HG02943 (cell line): ENCODE data around the gene RSPH9.

Experiments
- ATAC-seq: cut with Tn5 transposase; IDR thresholded peaks from one replicate; pipeline ENCODE4 v1.9.1; 2021; ENCODE audit warnings: mild to moderate bottlenecking, low read depth, moderate library complexity; ENCODE audit not compliant: unreplicated experiment

Gene RSPH9

GRCh38 chr6:43667245-43668150 lies 22.7 kb downstream of the RSPH9 start:
- no peak for ATAC-seq

- no peak for ATAC-seq
Measured at GRCh38 chr6:43668151-43669028, 23.6 kb downstream of the RSPH9 start.

- no peak for ATAC-seq
Measured at GRCh38 chr6:43669050-43669921, 24.4 kb downstream of the RSPH9 start.

- ATAC-seq, result no peak
Measured at GRCh38 chr6:43669922-43670622, 25.2 kb downstream of the RSPH9 start.

- ATAC-seq, result no peak
Measured at GRCh38 chr6:43670623-43670986, 25.8 kb downstream of the RSPH9 start.

GRCh38 chr6:43671011-43671800 lies 26.4 kb downstream of the RSPH9 start:
- no peak for ATAC-seq

GRCh38 chr6:43671801-43672690 lies 27.2 kb downstream of the RSPH9 start:
- ATAC-seq, result no peak

- no peak for ATAC-seq
Measured at GRCh38 chr6:43673444-43674084, 28.7 kb downstream of the RSPH9 start.

GRCh38 chr6:43674291-43674690 lies 29.5 kb downstream of the RSPH9 start:
- ATAC-seq, result no peak

- ATAC-seq, result no peak
Measured at GRCh38 chr6:43674921-43675320, 30.1 kb downstream of the RSPH9 start.

GRCh38 chr6:43676962-43677606 lies 32.2 kb downstream of the RSPH9 start:
- ATAC-seq, result no peak

- ATAC-seq, result no peak
Measured at GRCh38 chr6:43677759-43678158, 32.9 kb downstream of the RSPH9 start.

GRCh38 chr6:43678341-43678740 lies 33.5 kb downstream of the RSPH9 start:
- no peak for ATAC-seq

- no peak for ATAC-seq
Measured at GRCh38 chr6:43679057-43679456, 34.2 kb downstream of the RSPH9 start.

- no peak for ATAC-seq
Measured at GRCh38 chr6:43680308-43681200, 35.7 kb downstream of the RSPH9 start.

GRCh38 chr6:43681303-43681702 lies 36.5 kb downstream of the RSPH9 start:
- no peak for ATAC-seq
